SK-N-SH (cell line): ENCODE measurements around the gene MID1. TPM values are rescaled to one million over a fixed set of nuclear protein-coding genes. Genes with fewer than 3 reads are reported as not detected.

Experiments used
- CTCF ChIA-PET: fragments of 300-600, 350-600 bp; formaldehyde crosslinking; extraction: SDS; loops from one replicate; lab custom pipeline; 2021; lab: Yijun Ruan, JAX
- POLR2A ChIA-PET: fragments of 350-600 bp; sonication (Branson Sonifier 250); formaldehyde crosslinking; extraction: SDS; loops from one replicate; lab custom pipeline; 2020; ENCODE audit warnings: antibody characterized with exemption, inconsistent platforms; lab: Yijun Ruan, JAX
- DNase-seq: peaks from one replicate; pipeline ENCODE4 v3.0.0; 2012
- H2AFZ ChIP-seq: fragments of 200-600 bp; sonication (generic); 2 replicates; pipeline ENCODE4 v1.8.1; 2016; ENCODE audit warnings: antibody characterized with exemption, mild to moderate bottlenecking, low read depth
- H3F3A ChIP-seq: fragments of 200-600 bp; sonication (generic); replicated peaks from 2 replicates; pipeline ENCODE3; 2016; ENCODE audit warnings: antibody characterized with exemption, mild to moderate bottlenecking; ENCODE audit not compliant: insufficient read depth
- H3K27ac ChIP-seq, 2 experiments: fragments of 200-500 bp in 1 of 2; fragments of 200-600 bp in 1 of 2; sonication (Bioruptor generic) in 1 of 2; sonication (generic), shearing (Covaris generic) in 1 of 2; 2 replicates each; pipeline versions ENCODE4 v1.5.1 to v1.6.1; 2014 to 2016; ENCODE audit warnings: low read depth in 2 of 2, inconsistent platforms in 1 of 2, low read length in 1 of 2, mild to moderate bottlenecking in 1 of 2, mixed read lengths in 1 of 2
- H3K27me3 ChIP-seq: fragments of 200-600 bp; sonication (generic), shearing (Covaris generic); 2 replicates; pipeline ENCODE4 v1.6.1; 2016; ENCODE audit warnings: mixed run types; ENCODE audit not compliant: insufficient read depth
- H3K36me3 ChIP-seq, 2 experiments: fragments of 200-500 bp in 1 of 2; fragments of 200-600 bp in 1 of 2; sonication (Bioruptor generic) in 1 of 2; sonication (generic) in 1 of 2; replicated peaks in 1 of 2; 2 replicates each; pipeline versions ENCODE3 to v1.5.1; 2014 to 2016; ENCODE audit warnings: low read length in 1 of 2, mild to moderate bottlenecking in 1 of 2; ENCODE audit not compliant: insufficient read depth in 2 of 2, control insufficient read depth in 1 of 2
- H3K4me1 ChIP-seq, 2 experiments: fragments of 200-500 bp in 1 of 2; fragments of 200-600 bp in 1 of 2; sonication (Bioruptor generic) in 1 of 2; sonication (generic), shearing (Covaris generic) in 1 of 2; 2 replicates each; pipeline versions ENCODE4 v1.5.1 to v1.6.1; 2014 to 2016; ENCODE audit warnings: low read depth in 1 of 2, low read length in 1 of 2, mixed run types in 1 of 2; ENCODE audit not compliant: insufficient read depth in 2 of 2, control insufficient read depth in 1 of 2
- H3K4me2 ChIP-seq: fragments of 200-600 bp; sonication (generic), shearing (Covaris generic); 2 replicates; pipeline ENCODE4 v1.6.1; 2017; ENCODE audit warnings: mixed run types
- H3K4me3 ChIP-seq, 2 experiments: fragments of 200-500 bp in 1 of 2; fragments of 200-600 bp in 1 of 2; sonication (Bioruptor generic) in 1 of 2; sonication (generic), shearing (Covaris generic) in 1 of 2; 2 replicates each; pipeline versions ENCODE4 v1.5.1 to v1.8.1; 2014 to 2016; ENCODE audit warnings: low read depth in 2 of 2, inconsistent platforms in 1 of 2, low read length in 1 of 2, mild to moderate bottlenecking in 1 of 2, mixed read lengths in 1 of 2, moderate library complexity in 1 of 2
- H3K79me2 ChIP-seq: fragments of 200-600 bp; sonication (generic); 2 replicates; pipeline ENCODE4 v1.8.1; 2017; ENCODE audit warnings: mild to moderate bottlenecking; ENCODE audit not compliant: insufficient read depth
- H3K9ac ChIP-seq: fragments of 200-600 bp; sonication (generic); 2 replicates; pipeline ENCODE4 v1.6.1; 2017; ENCODE audit warnings: mixed run types
- H3K9me2 ChIP-seq: fragments of 200-600 bp; sonication (generic); 2 replicates; pipeline ENCODE4 v1.6.1; 2017; ENCODE audit warnings: mixed run types
- H3K9me3 ChIP-seq: fragments of 200-600 bp; sonication (generic); 2 replicates; pipeline ENCODE4 v1.6.1; 2017; ENCODE audit warnings: mixed run types, mild to moderate bottlenecking, moderate library complexity
- H4K20me1 ChIP-seq: fragments of 200-600 bp; sonication (generic); 2 replicates; pipeline ENCODE4 v1.6.1; 2017; ENCODE audit warnings: mild to moderate bottlenecking, mixed run types; ENCODE audit not compliant: insufficient read depth
- CTCF ChIP-seq: fragments of 200-600 bp; sonication (generic); IDR thresholded peaks from 2 replicates; pipeline ENCODE4 v1.6.1; 2017; ENCODE audit warnings: antibody characterized with exemption, mild to moderate bottlenecking, moderate library complexity
- EP300 ChIP-seq, 2 experiments: IDR thresholded peaks; 2 replicates each; pipeline versions ENCODE4 v1.4.0 to v1.6.1; 2012; ENCODE audit warnings: borderline replicate concordance in 1 of 2, low read depth in 1 of 2, low read length in 1 of 2
- JUND ChIP-seq: IDR thresholded peaks from 2 replicates; pipeline ENCODE4 v1.4.0; 2012
- PBX3 ChIP-seq: IDR thresholded peaks from 2 replicates; pipeline ENCODE4; 2012
- RAD21 ChIP-seq: IDR thresholded peaks from 2 replicates; pipeline ENCODE4 v1.6.1; 2012; ENCODE audit warnings: mild to moderate bottlenecking, low read length
- RCOR1 ChIP-seq: fragments of 150-350 bp; IDR thresholded peaks from 2 replicates; pipeline ENCODE4 v1.6.1; 2017; ENCODE audit warnings: antibody characterized with exemption, low read length
- SMC3 ChIP-seq: IDR thresholded peaks from 2 replicates; pipeline ENCODE4 v1.6.1; 2012; ENCODE audit warnings: low read depth, low read length, improper control_type of control experiment
- ZBTB33 ChIP-seq: IDR thresholded peaks from 2 replicates; pipeline ENCODE4 v1.4.0; 2012; ENCODE audit warnings: low read depth, borderline replicate concordance
- WGBS: methylation state at CpG from one replicate; pipeline ENCODE4 v1.1.6; 2017; ENCODE audit warnings: low lambda C conversion rate; 5-methylcytosine and 5-hydroxymethylcytosine counted together
- polyA plus RNA-seq, 3 experiments: library from polyadenylated mRNA; depleted of rRNA; stranded (reverse); fragments of >200 nt; gene quantifications; 2 replicates each; pipeline ENCODE4 v1.2.3, GENCODE V29; 2012

The MID1 gene
- polyA plus RNA-seq, 1 of the 3 experiments (the other 2 are of a cell fraction): 10.4 TPM

- TF ChIP-seq ZBTB33 (no peak), JUND (no peak)
Measured at GRCh38 chrX:10598540-10598939, 21.8 kb downstream of the MID1 start (continued).

- CTCF ChIA-PET: interaction anchor here (0.7 to 2.9 kb wide), 6 partner anchors 10 to 408 kb away, joined by 3 to 11 read pairs (median 4); no protein-coding TSS in a partner anchor
- H3K4me1 ChIP-seq: no peaks in the 10 kb centered on the region; a peak in 1 of 4 replicates
- H3K9me3 ChIP-seq: no peaks in the 10 kb centered on the region
- H4K20me1 ChIP-seq: no peaks in the 10 kb centered on the region
- no peak overlapping the region for H2AFZ ChIP-seq
- H3K9ac ChIP-seq: no peak overlapping the region
- POLR2A ChIA-PET: no interaction called here
- no peaks in the 10 kb centered on the region for H3F3A ChIP-seq
- no peak for TF ChIP-seq PBX3
- TF ChIP-seq RCOR1: no peak
- TF ChIP-seq SMC3: peak; percentile 52
- no peak for TF ChIP-seq EP300 (IDR thresholded peaks at IDR 0.05; ENCODE audit: borderline replicate concordance in 1 of 2, low read depth in 1 of 2, low read length in 1 of 2)
- TF ChIP-seq RAD21: peak; percentile 62
- peak; percentile 67 for TF ChIP-seq CTCF
- H3K4me3 ChIP-seq: no peak overlapping the region
- H3K27me3 ChIP-seq: no peaks in the 10 kb centered on the region
- no peak overlapping the region for H3K27ac ChIP-seq
- 62% methylated on average over 1 of the region's 1 CpG for WGBS
- no peaks in the 10 kb centered on the region for H3K79me2 ChIP-seq
- DNase-seq: no peak
- H3K36me3 ChIP-seq: no peaks in the 10 kb centered on the region
- H3K4me2 ChIP-seq: no peak overlapping the region
- no peaks in the 10 kb centered on the region for H3K9me2 ChIP-seq
Measured at GRCh38 chrX:10597871-10598270, 22.5 kb downstream of the MID1 start.
